Measurements from ENCODE around the gene UBFD1.

DNA sequence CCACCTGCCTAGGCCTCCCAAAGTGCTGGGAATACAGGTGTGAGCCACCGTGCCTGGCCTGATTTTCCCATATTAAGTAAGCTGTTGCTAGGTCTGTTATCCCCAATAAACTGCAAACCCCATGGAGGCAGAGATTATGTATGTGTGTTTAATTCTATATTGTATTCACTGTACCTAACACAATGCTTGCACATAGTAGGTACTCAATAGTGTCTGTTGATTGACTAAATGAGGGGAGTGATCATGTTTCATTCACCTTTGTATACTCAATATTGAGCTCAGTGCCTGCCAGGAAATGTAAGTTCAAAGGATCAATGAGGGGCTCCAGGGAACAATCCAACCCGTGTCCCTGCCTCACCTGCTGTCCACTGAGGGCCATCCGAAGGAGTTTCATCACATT, 32.6 kb upstream of the UBFD1 start:
- TF ChIP-seq YY1 (IDR thresholded peaks at IDR 0.05; ENCODE audit: insufficient read depth, insufficient read length) (no peak), ZNF274 (IDR thresholded peaks at IDR 0.05; ENCODE audit: low read depth, low read length) (no peak), SUZ12 (IDR thresholded peaks at IDR 0.05; ENCODE audit: extremely low read depth, insufficient read depth, insufficient read length) (no peak)

All from NT2/D1 (cell line).